Measurements from ENCODE around the gene PTGS1. TPM values are rescaled to one million over a fixed set of nuclear protein-coding genes. Genes with fewer than 3 reads are reported as not detected.
A peak's percentile ranks its signal among the peaks of the same experiment; 100 is the strongest.

The PTGS1 gene
- total RNA-seq, 3 donors from 2014 or later (not counting 1 experiment from before 2014, with no cell fraction given), result 2.1 to 11.3 (median 9.2) TPM

GRCh38 chr9:122393284-122393983 lies 22.6 kb downstream of the PTGS1 start:
- Mint-ChIP-seq H3K36me3 (no peaks in the 10 kb centered on the region), H3K27me3 (ENCODE audit: low read depth in 2 of 2) (peaks cover 0 to 10% of the 10 kb centered on the region in 2 donors), H3K4me1 (no peaks in the 10 kb centered on the region), H3K4me3 (no peak overlapping the region), H3K9me3 (no peaks in the 10 kb centered on the region), H3K27ac (no peak overlapping the region)
- H3K36me3 ChIP-seq (ENCODE audit: control insufficient read depth, insufficient read depth, low read length), result no peaks in the 10 kb centered on the region
- intact Hi-C loops (cut with micrococcal nuclease), result no loop called here
- DNase-seq (no peak), ATAC-seq (peak in 1 of 3 donors; percentile 19)
- WGBS (ENCODE audit: insufficient coverage), result 63% methylated on average over 8 of the region's 8 CpGs
- H3K4me3 ChIP-seq (ENCODE audit: low read length), result no peak overlapping the region
- H3K9me3 ChIP-seq (ENCODE audit: control insufficient read depth, insufficient read depth, low read length), result no peaks in the 10 kb centered on the region
- no peaks in the 10 kb centered on the region for H3K27me3 ChIP-seq (ENCODE audit: control insufficient read depth, insufficient read depth, low read length)
- H3K27ac ChIP-seq (ENCODE audit: low read length), result no peak overlapping the region
- peaks cover 12% of the 10 kb centered on the region for H3K4me1 ChIP-seq (ENCODE audit: control insufficient read depth, insufficient read depth, low read length)
- no peak for TF ChIP-seq CTCF (IDR thresholded peaks at IDR 0.05)

GRCh38 chr9:122394265-122395125 lies 23.7 kb downstream of the PTGS1 start:
- intact Hi-C loops (cut with micrococcal nuclease), result no loop called here
- Histone ChIP-seq H3K9me3 (ENCODE audit: control insufficient read depth, insufficient read depth, low read length) (no peaks in the 10 kb centered on the region), H3K4me3 (ENCODE audit: low read length) (no peak overlapping the region), H3K4me1 (ENCODE audit: control insufficient read depth, insufficient read depth, low read length) (peaks cover 7% of the 10 kb centered on the region), H3K27ac (ENCODE audit: low read length) (no peak overlapping the region), H3K36me3 (ENCODE audit: control insufficient read depth, insufficient read depth, low read length) (no peaks in the 10 kb centered on the region), H3K27me3 (ENCODE audit: control insufficient read depth, insufficient read depth, low read length) (no peaks in the 10 kb centered on the region)
- DNase-seq (no peak), ATAC-seq (no peak)
- H3K4me1 Mint-ChIP-seq, result no peaks in the 10 kb centered on the region
- 85% methylated on average over 9 of the region's 9 CpGs for WGBS (ENCODE audit: insufficient coverage)
- H3K27me3 Mint-ChIP-seq (ENCODE audit: low read depth in 2 of 2), result peaks cover 0 to 10% of the 10 kb centered on the region in 2 donors
- TF ChIP-seq CTCF (IDR thresholded peaks at IDR 0.05), result no peak
- no peak overlapping the region for H3K4me3 Mint-ChIP-seq
- H3K27ac Mint-ChIP-seq, result no peak overlapping the region
- no peaks in the 10 kb centered on the region for H3K36me3 Mint-ChIP-seq
- no peaks in the 10 kb centered on the region for H3K9me3 Mint-ChIP-seq

GRCh38 chr9:122396614-122397148 lies 25.9 kb downstream of the PTGS1 start:
- no peaks in the 10 kb centered on the region for H3K27me3 ChIP-seq (ENCODE audit: control insufficient read depth, insufficient read depth, low read length)
- no peaks in the 10 kb centered on the region for H3K36me3 Mint-ChIP-seq
- ATAC-seq (no peak), DNase-seq (no peak)
- 83% methylated on average over 1 of the region's 2 CpGs for WGBS (ENCODE audit: insufficient coverage)
- intact Hi-C loops (cut with micrococcal nuclease), result no loop called here
- no peaks in the 10 kb centered on the region for H3K4me1 ChIP-seq (ENCODE audit: control insufficient read depth, insufficient read depth, low read length)
- H3K36me3 ChIP-seq (ENCODE audit: control insufficient read depth, insufficient read depth, low read length), result no peaks in the 10 kb centered on the region
- no peak for TF ChIP-seq CTCF (IDR thresholded peaks at IDR 0.05)
- no peaks in the 10 kb centered on the region for H3K4me1 Mint-ChIP-seq
- H3K9me3 Mint-ChIP-seq, result no peaks in the 10 kb centered on the region
- H3K4me3 Mint-ChIP-seq, result no peak overlapping the region
- no peaks in the 10 kb centered on the region for H3K9me3 ChIP-seq (ENCODE audit: control insufficient read depth, insufficient read depth, low read length)
- H3K27ac Mint-ChIP-seq, result no peak overlapping the region
- no peak overlapping the region for H3K27ac ChIP-seq (ENCODE audit: low read length)
- H3K4me3 ChIP-seq (ENCODE audit: low read length), result no peak overlapping the region
- H3K27me3 Mint-ChIP-seq (ENCODE audit: low read depth in 2 of 2), result no peaks in the 10 kb centered on the region

Measured in natural killer cell (primary cell).